ENCODE results near the gene GPSM1.

Gene GPSM1

GRCh38 chr9:136366826-136367225 is 39.5 kb downstream of the GPSM1 start:
- Histone ChIP-seq H3K27ac (no peak overlapping the region), H3K27me3 (replicated peaks) (no peaks in the 10 kb centered on the region), H3K4me3 (ENCODE audit: low read depth, low read length) (no peak overlapping the region), H3K36me3 (replicated peaks) (no peaks in the 10 kb centered on the region)
- in situ Hi-C loops (cut with HindIII; ENCODE audit: low pct_ligation_motif_present, low sequenced_read_pairs): no loop called here
- no peak for TF ChIP-seq CTCF (IDR thresholded peaks at IDR 0.05; ENCODE audit: low read depth, low read length, missing control alignments)
- no peak for DNase-seq

DNA sequence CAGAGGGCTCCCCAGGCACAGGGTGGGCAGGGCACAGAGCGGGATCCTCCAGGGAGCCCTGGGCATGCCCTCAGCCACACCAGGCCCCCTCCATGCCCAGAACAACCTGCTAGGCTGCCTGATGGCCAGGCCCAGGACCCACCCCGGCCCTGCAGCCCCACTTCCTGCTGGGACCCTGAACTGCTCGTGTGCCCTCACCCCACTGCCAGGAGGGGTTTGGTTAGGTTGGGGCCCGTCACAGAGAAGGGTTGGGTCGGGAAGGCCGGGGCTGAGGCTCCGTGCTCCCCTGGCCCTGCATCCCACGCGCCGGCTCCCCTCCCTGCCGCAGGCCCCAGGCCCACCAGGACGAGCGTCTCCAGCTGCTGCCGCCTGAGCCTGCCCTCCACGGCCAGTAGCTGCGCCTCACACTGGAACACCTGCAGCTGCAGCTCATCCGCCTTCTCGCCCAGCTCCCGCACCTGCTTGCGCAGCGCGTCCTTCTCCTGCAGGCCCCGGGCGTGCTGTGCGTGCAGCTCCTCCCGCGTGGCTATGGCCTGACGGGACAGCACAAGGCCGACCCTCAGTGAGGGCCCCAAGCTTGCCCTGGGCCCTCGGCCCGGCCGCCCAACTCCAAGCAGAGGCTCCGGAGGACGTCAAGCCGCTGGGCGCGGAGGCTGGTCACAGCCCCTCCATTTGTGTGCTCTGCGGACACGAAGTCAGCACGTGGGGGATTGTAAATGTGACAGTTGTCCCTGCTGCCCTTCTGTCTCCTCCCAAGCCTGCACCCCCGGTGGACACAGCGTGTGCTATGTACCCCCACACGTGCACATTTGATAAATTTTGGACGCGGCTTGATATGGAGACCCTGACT is 40.2 kb downstream of the GPSM1 start:
- Histone ChIP-seq H3K36me3 (replicated peaks) (no peaks in the 10 kb centered on the region), H3K4me3 (ENCODE audit: low read depth, low read length) (no peak overlapping the region), H3K27ac (no peak overlapping the region), H3K27me3 (replicated peaks) (no peaks in the 10 kb centered on the region)
- in situ Hi-C loops (cut with HindIII; ENCODE audit: low pct_ligation_motif_present, low sequenced_read_pairs): no loop called here
- TF ChIP-seq CTCF (IDR thresholded peaks at IDR 0.05; ENCODE audit: low read depth, low read length, missing control alignments): no peak
- DNase-seq: no peak

GRCh38 chr9:136368190-136368589 is 40.9 kb downstream of the GPSM1 start:
- no peak overlapping the region for H3K27ac ChIP-seq
- no peak for TF ChIP-seq CTCF (IDR thresholded peaks at IDR 0.05; ENCODE audit: low read depth, low read length, missing control alignments)
- H3K4me3 ChIP-seq (ENCODE audit: low read depth, low read length): no peak overlapping the region
- in situ Hi-C loops (cut with HindIII; ENCODE audit: low pct_ligation_motif_present, low sequenced_read_pairs): no loop called here
- H3K27me3 ChIP-seq (replicated peaks): no peaks in the 10 kb centered on the region
- no peak for DNase-seq
- H3K36me3 ChIP-seq (replicated peaks): no peaks in the 10 kb centered on the region

- H3K36me3 ChIP-seq (replicated peaks): peaks cover 5% of the 10 kb centered on the region
- in situ Hi-C loops (cut with HindIII; ENCODE audit: low pct_ligation_motif_present, low sequenced_read_pairs): no loop called here
- no peak for DNase-seq
- H3K27ac ChIP-seq: no peak overlapping the region
- TF ChIP-seq CTCF (IDR thresholded peaks at IDR 0.05; ENCODE audit: low read depth, low read length, missing control alignments): no peak
- no peak overlapping the region for H3K4me3 ChIP-seq (ENCODE audit: low read depth, low read length)
- no peaks in the 10 kb centered on the region for H3K27me3 ChIP-seq (replicated peaks)
These were observed 42.7 kb downstream of the GPSM1 start for GRCh38 chr9:136370037-136370436.

GRCh38 chr9:136370687-136371532 is 43.6 kb downstream of the GPSM1 start:
- Histone ChIP-seq H3K27ac (no peak overlapping the region), H3K36me3 (replicated peaks) (peaks cover 11% of the 10 kb centered on the region), H3K27me3 (replicated peaks) (no peaks in the 10 kb centered on the region), H3K4me3 (ENCODE audit: low read depth, low read length) (no peak overlapping the region)
- in situ Hi-C loops (cut with HindIII; ENCODE audit: low pct_ligation_motif_present, low sequenced_read_pairs): no loop called here
- no peak for DNase-seq
- TF ChIP-seq CTCF (IDR thresholded peaks at IDR 0.05; ENCODE audit: low read depth, low read length, missing control alignments): no peak
